Stimulated activated CD4-positive, alpha-beta T cell treated with anti-CD3 and anti-CD28 coated beads, Interleukin-2, amount 100 ng/mL, for 4 hours (primary cell): ENCODE data around the gene KIRREL3.

Experiments
- DNase-seq: peaks from one replicate; pipeline ENCODE4 v3.0.0-alpha.2; 2020; ENCODE audit warnings: low read depth

Gene KIRREL3

DNA sequence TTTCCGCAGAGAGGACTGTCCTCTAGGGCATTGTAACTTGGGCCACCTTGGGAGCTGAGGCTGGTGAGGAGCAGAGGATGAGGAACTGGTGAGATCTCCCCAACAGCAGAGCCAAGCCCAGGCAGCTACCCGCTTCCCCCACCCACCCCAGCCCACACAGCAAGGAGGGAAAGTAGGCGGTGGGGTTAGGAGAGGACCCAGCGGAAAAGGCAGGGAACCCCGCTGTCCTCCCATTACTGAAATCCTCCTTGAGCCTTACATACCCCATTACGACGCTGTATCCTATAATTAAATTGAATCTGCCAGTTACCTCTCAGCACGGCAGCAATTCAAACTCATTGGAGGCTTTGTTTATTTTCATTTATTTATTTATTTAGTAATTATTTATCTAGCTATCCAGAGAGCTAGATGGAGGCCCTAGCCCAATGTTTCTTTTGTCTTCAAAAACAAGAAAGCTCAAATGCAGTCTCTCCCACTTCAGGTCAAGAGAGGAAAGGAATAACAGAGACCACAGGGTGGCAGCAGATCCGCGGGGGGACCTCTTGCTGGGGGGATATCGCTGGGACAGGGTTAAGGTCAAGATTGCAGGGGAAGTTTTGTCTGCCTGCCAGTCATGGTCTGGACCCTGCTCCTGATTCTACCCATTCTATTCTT lies 427.1 kb downstream of the KIRREL3 start:
- no peak for DNase-seq

DNA sequence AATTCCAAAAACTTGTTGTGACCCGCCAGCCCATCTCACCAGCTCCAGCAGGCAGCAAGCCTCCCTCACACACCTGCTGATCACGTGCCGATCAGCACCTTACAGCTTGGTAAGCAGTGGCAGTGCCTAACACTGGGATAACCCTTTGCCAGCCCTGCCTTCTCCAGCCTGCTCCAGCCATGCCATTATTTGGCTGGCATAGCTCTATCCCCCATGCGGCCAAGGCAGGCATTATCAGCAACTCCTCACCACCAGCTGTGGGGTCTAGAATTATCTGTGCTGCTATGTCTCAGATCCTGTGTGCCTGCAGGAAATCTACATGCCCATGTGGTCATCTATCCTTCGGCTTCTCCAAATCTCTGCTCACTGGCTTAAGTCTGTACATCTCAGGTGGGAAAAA lies 430.1 kb downstream of the KIRREL3 start:
- DNase-seq: no peak

DNA sequence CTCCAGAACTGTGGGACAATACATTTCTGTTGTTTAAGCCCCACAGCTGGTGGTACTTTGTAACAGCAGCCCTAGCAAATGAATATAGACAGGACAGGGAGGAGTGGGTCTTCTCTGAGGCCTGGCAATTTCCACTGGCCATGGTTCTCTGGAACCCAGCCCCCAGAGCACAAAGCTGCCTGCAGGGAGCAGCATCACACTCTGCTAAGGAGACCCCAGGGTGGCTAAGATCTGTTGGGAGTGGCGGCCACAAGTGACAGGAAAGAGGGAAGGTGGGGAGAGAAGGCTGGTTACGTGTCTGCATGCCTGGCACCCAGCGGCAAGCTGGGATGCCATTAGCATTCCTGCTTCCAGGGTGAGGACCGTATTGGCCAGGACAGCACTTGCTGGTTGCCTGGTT lies 433.2 kb downstream of the KIRREL3 start:
- DNase-seq: no peak

DNA sequence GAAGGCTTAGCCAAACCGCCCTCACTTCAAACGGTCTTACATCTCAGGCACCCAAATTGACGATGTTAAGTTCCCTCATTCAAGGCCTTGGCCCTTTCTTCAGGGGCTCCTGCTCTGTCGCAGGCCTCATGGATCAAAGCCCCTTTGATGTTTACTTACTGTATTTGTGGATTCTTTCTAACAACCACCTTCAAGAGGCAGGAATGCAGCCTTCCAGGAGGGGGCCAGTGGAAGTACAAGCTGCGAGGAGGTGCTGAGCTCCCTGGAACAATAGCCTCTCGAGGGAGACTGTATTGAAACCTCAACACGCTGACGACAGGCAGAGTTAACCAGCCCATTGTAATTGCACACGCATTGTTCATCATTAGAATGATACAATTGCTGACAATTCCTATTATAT lies 436.0 kb downstream of the KIRREL3 start:
- no peak for DNase-seq

DNA sequence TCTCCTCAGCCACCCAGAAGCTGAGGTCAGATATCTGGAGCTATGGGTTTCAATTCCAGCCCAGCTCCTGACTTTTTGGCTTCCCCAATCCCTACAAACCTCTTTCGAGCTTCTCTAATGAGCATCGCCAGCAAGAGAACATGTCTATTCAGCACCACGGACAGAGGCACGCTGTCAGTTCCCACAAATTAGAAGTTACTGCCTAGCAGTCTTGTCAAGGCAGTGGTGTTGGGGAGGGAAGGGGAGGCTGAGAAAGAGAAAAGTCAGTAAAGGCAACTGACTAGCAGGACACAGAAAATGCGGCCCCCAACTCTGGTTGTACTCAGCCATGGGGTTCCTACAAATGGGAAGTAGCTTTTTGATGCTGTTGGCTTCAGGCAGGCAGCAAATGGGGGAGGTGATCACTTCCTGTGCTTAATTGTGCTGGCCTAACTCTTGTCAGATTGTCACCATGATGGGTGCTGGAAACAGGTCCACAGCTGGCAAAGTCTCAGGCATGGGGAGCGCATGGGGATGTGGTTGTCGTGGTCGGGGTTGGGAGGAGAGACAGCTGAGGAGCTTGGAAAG lies 439.2 kb downstream of the KIRREL3 start:
- no peak for DNase-seq

DNA sequence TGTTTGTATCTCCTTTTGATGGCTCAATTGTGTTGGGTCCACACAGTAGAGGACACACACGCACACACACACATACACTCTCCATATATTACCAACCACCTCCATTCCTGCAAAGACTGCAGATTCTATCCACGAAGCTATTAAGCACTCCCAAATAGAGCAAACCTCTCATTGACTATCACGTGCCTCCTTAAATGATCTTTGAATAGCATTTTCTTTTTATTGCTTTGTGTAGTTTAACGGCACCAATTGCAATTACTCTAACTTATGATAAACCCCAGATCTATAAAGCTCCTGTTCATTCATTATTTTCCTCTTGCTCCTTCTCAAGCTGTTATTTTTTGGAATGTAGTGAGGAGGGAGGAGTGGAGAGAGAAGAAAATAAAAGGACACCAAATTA lies 440.3 kb downstream of the KIRREL3 start:
- DNase-seq: no peak

DNA sequence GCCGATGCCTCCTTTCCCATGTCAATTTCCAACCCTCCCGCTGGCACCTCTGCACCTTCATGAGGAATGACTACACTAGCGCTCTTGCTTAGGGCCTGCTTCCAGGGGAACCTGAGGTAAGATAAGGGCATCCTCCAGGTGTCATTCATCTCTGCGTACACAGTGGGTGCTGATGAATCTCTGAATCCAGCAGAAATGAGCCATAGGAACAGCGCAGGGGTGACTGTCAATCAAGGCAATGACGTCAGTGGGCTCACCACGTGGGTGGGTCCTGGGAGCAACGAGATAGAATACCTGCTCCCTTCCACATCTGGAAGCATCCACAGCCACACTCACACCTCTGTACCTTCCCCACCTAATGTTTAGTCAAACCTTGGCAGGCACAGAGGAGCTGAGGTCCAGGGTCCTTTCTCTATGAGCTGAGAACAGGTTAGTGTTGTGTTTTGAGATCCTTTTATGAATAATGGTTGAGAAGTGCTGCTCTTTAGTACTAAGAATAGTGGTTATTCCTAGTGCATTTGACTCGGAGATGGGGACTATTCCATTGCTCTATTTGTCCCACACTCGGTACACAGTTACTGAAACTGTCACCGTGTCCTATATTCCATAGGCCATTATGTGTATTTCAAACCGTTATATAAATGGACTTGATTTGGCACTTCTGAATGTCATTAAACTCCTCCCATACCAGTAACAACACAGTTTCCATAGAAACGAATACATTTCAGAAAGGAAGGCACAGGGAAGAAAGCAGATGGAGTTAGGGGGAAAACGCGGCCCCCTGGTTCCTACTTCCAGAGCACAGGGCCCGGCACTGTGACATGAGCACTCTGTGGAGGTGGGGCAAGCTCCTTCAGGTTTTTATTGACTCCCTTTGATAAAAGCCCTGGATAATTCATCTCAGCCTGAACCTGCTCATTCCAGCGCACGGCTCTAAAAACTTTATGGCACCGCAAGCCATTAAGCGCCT lies 451.7 kb downstream of the KIRREL3 start:
- DNase-seq: no peak

DNA sequence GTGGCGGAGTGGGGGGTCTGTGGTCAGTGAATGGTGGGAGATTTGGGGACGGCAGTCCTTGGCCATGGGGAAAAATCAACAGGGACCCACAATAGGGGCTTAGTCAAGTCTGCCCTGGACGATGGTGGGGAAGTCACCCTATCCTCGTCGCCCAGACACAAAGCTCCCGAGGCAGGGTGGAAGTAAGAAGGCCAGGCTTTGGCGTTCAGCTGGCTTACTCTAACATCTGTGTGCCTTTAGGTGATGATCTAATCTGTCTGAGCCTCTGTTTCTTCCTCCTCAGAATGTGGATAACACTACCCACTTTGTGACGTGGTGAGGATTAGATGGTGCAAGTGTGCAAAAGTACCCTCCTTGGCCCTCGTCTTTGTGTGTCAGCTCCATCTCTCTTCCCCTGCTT lies 452.9 kb downstream of the KIRREL3 start:
- DNase-seq: no peak

DNA sequence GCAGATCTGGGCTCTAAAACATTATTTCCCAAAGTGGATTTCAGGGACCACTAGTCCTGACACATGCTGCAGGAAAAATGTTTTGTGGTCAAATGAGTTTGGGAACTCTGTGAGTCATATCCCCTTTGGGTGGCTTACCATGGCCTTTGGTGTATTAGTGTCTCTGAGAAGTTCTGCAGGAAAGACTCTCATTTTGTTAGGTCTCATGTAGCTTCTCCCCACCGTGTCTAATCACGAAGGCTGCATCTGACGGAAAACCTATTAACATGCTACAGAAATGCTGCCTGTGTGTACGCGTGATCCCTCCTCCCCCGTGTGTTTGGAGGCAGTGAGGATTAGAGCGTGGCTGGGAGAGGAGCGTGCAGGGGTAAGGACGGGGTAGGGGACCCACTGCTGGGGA lies 453.4 kb downstream of the KIRREL3 start:
- no peak for DNase-seq

DNA sequence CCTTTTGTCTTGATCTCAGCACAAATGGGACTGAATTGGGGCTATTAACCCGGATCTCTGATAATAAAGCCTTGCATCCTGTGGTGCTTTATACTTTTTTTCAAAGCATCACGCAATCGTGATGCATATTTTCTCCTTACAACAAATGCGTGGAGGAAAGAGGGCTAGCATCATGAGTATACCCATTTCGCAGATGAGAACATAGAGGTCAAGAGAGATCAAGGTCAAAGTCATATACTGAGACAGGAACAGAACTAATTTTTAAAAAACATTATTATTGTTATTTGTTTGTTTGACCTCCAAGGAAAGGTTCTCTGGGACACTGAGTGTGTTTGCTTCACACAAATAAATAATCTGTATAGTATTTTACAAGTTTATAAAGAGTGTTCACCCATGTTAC lies 453.9 kb downstream of the KIRREL3 start:
- no peak for DNase-seq

DNA sequence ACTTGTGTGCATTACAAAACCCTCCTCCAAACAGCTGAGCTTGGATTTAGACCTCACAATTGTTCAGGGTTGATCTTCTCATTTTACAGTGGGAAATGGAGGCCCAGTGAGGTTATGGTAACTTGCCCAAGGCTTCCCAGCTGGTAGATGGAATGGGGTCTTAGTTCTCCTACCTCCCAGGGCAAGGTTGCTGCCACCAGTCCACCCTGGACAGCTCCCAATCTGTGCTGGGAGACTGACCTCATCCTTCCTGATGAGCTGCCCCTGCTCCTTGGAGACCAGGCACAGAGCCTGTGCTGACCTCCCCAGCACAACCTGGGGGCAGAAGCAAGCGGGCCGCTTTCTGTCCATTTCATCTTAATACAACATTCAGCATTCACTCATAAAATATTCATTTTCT lies 454.4 kb downstream of the KIRREL3 start:
- DNase-seq: no peak

DNA sequence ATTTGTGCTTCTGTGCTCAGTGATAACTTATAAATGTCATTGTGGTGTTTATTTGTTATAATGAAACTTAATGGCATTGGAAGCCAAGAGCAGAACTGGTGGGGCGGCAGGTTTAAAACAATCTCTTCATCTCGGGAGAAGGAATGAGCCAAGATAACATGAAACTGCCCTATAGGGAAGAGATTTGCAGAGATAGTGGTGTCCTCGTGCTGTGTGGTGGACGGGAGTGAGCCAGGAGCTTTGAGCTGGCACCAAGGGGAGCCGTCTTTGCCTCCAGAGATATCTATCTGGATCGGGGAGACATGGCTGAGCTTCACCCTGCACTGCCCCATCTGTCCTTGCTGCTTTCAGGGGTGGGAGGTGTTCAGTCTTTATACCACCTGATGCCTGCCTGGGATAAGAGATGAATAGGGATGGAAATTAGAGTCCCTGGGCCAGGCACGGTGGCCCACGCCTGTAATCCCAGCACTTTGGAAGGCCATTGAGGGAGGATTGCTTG lies 455.5 kb downstream of the KIRREL3 start:
- no peak for DNase-seq

DNA sequence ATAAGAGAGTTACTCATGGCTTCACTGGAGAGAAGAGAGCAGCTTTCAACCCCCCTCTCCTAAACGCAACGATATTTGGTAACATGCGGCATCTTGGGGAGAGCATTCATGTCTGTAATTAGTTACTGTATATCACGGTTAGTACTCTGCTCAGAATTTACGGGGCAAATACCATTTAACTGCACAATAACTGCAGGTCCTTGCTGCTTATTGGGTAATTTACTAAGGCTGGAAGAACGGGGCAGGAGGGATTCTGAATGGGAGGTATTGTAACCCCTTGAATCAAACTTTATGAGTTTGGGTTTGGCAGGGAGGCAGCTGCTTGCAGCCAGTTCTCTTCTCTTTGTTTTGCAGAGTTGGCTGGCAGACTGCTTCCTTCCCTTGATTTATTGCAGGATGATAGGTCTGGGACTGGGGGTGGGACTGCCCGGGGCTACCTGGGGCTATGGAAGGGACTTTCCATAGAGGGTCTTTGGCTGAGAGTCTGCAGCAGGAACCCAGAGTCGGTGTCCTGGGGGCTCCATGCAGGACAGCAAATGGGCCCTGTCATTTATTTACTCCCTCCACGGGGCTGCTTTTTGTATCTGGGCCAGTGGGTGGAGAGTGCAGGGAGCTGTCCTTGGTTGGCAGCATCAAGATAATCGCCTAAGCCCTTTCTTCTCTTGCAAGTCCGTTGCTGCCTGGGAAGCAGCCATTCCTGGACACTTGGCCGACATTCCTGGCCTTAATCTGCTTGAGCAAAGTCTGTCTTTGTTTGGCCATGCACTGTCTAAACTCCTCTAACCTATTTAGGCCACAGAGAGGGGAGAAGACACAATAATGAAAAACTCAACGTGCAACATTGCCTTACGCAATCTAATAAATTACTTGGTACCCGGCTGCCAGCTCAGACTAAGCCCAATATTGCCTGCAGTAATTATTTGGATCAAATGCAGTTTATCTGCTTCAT lies 456.2 kb downstream of the KIRREL3 start:
- no peak for DNase-seq

DNA sequence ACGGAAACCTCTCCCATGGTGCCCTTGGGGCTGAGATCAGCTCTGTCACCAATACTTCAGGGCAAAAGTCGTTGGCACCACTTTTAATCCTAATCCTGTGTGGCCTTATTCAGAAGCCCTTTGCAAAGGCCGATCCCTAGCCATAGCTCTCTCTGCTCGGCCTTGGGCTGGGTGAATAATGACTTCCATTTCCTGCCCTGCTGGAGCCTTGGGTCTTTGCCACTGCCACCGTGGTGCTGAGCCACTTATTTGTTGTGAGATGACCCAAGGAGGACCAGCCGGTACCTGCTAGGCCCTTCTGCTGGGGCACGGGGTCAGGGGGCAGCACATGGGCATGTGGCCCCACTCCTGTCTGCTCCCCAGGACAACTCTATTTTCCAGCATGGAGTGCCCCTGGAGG lies 456.9 kb downstream of the KIRREL3 start:
- DNase-seq: no peak

DNA sequence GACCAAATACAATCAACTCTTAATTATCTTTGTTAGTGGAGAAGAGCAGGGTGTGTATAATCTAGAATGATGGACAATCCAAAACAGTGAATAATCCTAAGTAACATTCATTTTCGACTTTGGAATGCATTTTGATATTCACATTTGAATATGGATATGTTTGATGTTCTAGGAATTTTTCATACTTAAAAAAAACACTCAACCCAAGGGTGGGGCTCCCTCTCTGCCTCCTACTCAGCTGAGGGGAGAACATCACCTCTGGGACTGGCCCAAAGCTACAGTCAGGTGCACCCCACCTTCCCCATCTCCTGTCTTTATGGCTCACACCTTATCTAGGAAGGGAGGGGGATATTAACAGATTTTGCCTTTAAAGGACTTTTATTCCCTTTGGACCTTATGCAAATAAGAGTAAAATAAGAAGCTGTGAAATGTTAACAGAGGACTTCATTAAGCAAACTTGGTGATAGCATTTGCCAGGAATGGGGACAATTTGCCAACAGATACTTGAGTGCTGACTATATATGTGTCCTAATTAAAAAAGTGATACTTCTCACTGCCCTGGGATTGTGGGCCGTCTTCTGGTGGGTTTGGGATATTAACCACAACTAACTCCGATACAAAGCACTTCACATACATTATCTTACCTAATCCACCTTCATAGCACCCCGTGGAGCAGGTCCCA lies 458.1 kb downstream of the KIRREL3 start:
- no peak for DNase-seq

DNA sequence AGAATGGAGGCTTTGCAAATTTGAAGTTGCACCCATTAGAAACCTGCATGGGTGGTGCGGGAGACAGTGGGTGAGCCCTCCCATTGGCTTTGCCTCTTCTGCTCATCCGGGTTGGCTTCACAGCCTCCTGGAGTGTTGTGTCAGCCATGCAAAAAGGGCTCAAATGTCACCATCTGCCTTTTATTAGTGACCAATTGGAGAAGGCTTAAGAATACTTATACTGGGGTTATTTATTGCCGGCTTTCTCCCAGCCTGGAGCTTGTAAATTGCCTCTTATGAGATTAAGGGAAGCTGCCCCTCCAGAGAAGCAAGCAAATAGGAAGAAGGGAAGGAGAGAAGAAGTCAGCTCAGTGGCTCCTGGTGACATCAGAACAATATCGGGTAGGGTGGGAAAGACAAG lies 462.5 kb downstream of the KIRREL3 start:
- no peak for DNase-seq

DNA sequence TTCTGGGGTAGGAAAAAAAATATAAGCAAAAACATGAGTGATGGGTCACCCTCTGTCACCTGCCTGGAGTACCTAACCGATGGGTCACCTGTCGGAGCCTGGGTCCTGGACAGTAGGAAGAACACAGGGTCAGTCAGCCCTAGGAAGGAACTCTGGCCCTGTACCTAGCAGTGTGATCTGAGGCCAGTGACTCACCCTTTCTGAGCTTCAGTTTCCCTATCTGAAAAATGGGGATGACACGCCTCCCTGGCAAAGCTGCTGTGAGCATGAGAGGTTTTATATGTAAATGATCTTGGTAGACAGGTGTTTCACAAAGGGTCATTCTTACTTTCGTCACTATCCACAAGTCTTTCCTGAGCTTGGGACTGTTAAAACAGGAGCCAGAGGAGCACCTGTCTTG lies 463.1 kb downstream of the KIRREL3 start:
- no peak for DNase-seq

DNA sequence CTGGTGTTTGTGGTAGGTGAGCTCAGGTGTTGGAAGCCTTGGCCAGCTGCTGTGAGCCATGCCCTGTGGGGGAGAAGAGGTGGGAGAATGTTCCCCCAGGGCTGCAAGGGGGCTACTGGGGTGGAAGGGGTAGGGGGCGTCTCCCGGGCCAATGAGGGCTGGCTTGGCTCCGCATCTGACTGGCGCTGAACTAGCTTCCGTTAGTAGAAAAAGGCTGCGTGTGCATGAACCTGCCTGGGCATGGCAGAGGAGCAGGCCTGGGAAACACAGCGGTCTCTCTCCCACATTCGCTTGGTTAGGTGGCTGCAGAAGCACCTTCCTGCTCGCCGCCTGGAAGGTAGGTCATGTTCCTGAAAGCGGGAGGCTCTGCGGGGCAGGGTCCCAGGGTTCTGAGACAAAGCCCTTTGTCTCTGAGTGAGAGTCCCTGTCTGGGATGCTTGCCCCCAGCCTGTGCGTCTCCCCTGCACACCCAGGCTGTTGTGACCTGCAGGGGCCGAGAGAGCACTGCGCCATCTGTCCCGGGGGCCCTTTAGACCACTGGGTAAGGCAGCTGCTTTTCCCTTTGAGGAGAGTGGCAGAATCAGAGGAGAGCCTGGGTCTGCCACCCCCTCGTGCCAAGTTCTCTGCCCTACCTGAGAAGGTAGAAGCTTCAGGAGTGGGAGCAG lies 466.3 kb downstream of the KIRREL3 start:
- DNase-seq: no peak

DNA sequence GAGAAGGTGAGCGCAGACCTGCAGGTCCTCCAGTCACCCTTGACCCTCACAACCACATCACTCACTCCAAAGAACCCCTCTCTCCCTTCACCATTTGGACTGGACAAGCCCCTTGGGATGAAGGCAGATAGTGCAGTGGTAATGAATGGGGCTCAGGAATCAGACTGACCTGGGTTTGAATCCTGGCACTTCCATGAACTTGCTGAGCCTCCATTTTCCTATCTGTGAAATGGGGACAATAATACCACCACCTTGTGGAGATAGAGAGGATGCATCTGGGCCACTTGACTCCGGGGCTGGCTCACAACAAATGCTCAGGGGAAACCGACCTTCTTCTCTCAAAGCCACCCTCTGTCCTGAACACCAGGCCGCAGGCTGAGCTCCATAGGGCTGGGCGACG lies 467.0 kb downstream of the KIRREL3 start:
- DNase-seq: no peak

DNA sequence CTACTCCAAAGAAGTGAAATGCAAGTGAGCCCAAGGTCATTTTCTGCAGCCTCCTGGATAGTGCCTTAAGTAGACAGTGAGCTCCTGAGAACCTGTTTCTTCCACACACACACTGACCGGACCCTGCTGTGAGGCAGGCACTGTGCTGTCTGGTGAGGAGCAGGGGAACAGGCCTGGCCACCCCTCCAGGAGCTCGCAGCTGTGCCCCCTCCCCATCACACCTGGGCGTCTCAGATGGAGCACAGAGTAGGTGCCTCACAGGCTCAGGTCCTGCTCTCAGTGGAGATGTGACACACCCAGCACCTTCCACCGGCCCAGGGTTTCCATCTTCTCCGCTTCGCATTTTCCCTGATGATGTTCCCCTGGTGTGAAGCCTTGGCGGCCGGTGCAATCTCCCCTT lies 470.2 kb downstream of the KIRREL3 start:
- DNase-seq: no peak

DNA sequence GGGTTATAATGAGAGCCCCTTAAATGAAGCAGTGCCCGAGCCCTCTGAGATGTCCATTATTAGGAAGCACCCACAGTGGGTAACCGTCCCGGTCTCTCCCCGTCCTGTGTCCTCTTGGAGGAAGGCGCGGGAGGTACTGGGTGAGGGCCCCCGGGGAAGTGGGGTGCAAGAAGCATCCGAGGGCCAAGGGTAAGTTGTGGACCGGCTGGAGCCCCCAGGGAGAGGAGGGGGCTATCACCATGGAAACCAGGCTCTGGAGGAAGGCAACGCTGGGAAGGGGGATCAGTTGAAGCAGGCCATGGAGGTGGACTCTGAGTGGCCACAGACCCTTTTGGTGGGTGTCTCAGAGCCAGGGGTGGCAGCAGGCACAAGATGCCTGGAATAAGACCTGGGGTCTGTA lies 471.5 kb downstream of the KIRREL3 start:
- DNase-seq: no peak
